BJ (cell line): ENCODE data around the gene SEC23A. TPM values are rescaled to one million over a fixed set of nuclear protein-coding genes. Genes with fewer than 3 reads are reported as not detected.

Experiments
- CTCF ChIA-PET: fragments of 350-600 bp; formaldehyde crosslinking; extraction: SDS; loops from one replicate; lab custom pipeline; 2021; ENCODE audit warnings: antibody characterized with exemption, inconsistent platforms; lab: Yijun Ruan, JAX
- POLR2A ChIA-PET: fragments of 300-600 bp; sonication (Branson Sonifier 250); formaldehyde crosslinking; extraction: SDS; loops from one replicate; lab custom pipeline; 2021; ENCODE audit warnings: antibody characterized with exemption; lab: Charles Lee
- DNase-seq: peaks from one replicate; pipeline ENCODE4 v3.0.0-alpha.2; 2011; ENCODE audit warnings: low read depth
- H3K27me3 ChIP-seq: 2 replicates; pipeline ENCODE4 v1.6.0; 2011; ENCODE audit warnings: low read length; ENCODE audit not compliant: control insufficient read depth, insufficient read depth
- H3K36me3 ChIP-seq: 2 replicates; pipeline ENCODE4 v1.5.1; 2011; ENCODE audit warnings: low read length; ENCODE audit not compliant: control insufficient read depth, insufficient read depth
- H3K4me3 ChIP-seq: 2 replicates; pipeline ENCODE4 v1.5.1; 2011; ENCODE audit warnings: low read depth, mild to moderate bottlenecking, control low read depth, low read length
- CTCF ChIP-seq: IDR thresholded peaks from 2 replicates; pipeline ENCODE4 v1.5.1; 2011; ENCODE audit warnings: low read depth, mild to moderate bottlenecking, control low read depth, inconsistent platforms, low read length, moderate library complexity; ENCODE audit not compliant: insufficient read depth
- polyA plus RNA-seq: library from polyadenylated mRNA; depleted of rRNA; stranded (reverse); fragments of >200 nt; gene quantifications from 2 replicates; pipeline ENCODE4 v1.2.3, GENCODE V29; 2011

Gene SEC23A
- polyA plus RNA-seq, 1 experiment, result 157 TPM

- H3K4me3 ChIP-seq, result no peak overlapping the region
- CTCF ChIA-PET, result interaction anchor here (0.8 kb wide), 1 partner anchor 94 kb away, joined by 3 read pairs; no protein-coding TSS in a partner anchor
- no peak for DNase-seq
Measured at GRCh38 chr14:39097159-39097558, 5.9 kb downstream of the SEC23A start.

GRCh38 chr14:39094515-39094914, 8.5 kb downstream of the SEC23A start:
- CTCF ChIA-PET, result no interaction called here
- POLR2A ChIA-PET, result no interaction called here
- TF ChIP-seq CTCF, result no peak

More at GRCh38 chr14:39097159-39097558, 5.9 kb downstream of the SEC23A start:
- Histone ChIP-seq H3K36me3 (peaks cover 8% of the 10 kb centered on the region; the same call in 1 of the 2 replicates), H3K27me3 (no peaks in the 10 kb centered on the region)
- POLR2A ChIA-PET, result interaction anchor here (0.6 kb wide), 1 partner anchor 38 kb away, joined by 4 read pairs; no protein-coding TSS in a partner anchor
- TF ChIP-seq CTCF, result no peak

GRCh38 chr14:39091716-39092115, 11.3 kb downstream of the SEC23A start:
- POLR2A ChIA-PET, result no interaction called here
- DNase-seq, result no peak
- Histone ChIP-seq H3K36me3 (peaks cover 13% of the 10 kb centered on the region), H3K27me3 (no peaks in the 10 kb centered on the region), H3K4me3 (no peak overlapping the region)
- CTCF ChIA-PET, result no interaction called here
- no peak for TF ChIP-seq CTCF

More at GRCh38 chr14:39094515-39094914, 8.5 kb downstream of the SEC23A start:
- Histone ChIP-seq H3K4me3 (no peak overlapping the region), H3K36me3 (peaks cover 13% of the 10 kb centered on the region), H3K27me3 (no peaks in the 10 kb centered on the region)
- no peak for DNase-seq

- no peaks in the 10 kb centered on the region for H3K27me3 ChIP-seq
- CTCF ChIA-PET, result interaction anchor here (0.6 to 1.1 kb wide), 2 partner anchors 25 to 41 kb away, joined by 3 to 6 read pairs; no protein-coding TSS in a partner anchor
- no peak overlapping the region for H3K4me3 ChIP-seq
- POLR2A ChIA-PET, result no interaction called here
- TF ChIP-seq CTCF, result no peak
- DNase-seq, result no peak
- H3K36me3 ChIP-seq, result peaks cover 13% of the 10 kb centered on the region
Measured at GRCh38 chr14:39090548-39091111, 12.4 kb downstream of the SEC23A start.

GRCh38 chr14:39087493-39087892, 15.5 kb downstream of the SEC23A start:
- no peak for TF ChIP-seq CTCF
- Histone ChIP-seq H3K27me3 (no peaks in the 10 kb centered on the region), H3K36me3 (peaks cover 15% of the 10 kb centered on the region), H3K4me3 (no peak overlapping the region)
- no peak for DNase-seq
- POLR2A ChIA-PET, result no interaction called here
- CTCF ChIA-PET, result interaction anchor here (1.2 kb wide), 1 partner anchor 13 kb away, joined by 3 read pairs; no protein-coding TSS in a partner anchor
